LNCAP (cell line): ENCODE results near the gene ATG10.

Experiments
- TF ChIP-seq, protein P1 (sequence below): fragments of 450-650 bp; IDR thresholded peaks from 2 replicates; pipeline ENCODE4 v1.5.1; 2017; ENCODE audit warnings: mild to moderate bottlenecking

The ATG10 gene

DNA sequence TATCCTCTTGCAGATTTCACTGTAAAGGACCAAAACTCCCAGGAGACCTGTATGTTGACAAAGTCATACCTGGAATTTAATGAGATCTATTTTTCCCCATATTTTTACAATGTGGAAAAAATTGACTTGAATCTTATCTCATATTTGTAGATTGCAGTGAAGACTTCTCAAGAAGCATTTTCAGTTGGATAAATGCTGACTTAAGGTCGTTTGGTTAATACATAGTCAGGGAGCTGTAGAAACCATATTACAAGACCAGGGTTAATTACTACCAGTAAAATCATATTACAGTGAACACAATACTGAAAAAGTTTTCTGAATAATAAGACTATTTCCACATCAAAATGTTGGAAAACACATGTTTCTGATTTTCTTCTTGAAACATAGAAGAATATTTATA lies 119.8 kb downstream of the ATG10 start:
- TF ChIP-seq, protein P1, sequence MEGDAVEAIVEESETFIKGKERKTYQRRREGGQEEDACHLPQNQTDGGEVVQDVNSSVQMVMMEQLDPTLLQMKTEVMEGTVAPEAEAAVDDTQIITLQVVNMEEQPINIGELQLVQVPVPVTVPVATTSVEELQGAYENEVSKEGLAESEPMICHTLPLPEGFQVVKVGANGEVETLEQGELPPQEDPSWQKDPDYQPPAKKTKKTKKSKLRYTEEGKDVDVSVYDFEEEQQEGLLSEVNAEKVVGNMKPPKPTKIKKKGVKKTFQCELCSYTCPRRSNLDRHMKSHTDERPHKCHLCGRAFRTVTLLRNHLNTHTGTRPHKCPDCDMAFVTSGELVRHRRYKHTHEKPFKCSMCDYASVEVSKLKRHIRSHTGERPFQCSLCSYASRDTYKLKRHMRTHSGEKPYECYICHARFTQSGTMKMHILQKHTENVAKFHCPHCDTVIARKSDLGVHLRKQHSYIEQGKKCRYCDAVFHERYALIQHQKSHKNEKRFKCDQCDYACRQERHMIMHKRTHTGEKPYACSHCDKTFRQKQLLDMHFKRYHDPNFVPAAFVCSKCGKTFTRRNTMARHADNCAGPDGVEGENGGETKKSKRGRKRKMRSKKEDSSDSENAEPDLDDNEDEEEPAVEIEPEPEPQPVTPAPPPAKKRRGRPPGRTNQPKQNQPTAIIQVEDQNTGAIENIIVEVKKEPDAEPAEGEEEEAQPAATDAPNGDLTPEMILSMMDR = no peak

DNA sequence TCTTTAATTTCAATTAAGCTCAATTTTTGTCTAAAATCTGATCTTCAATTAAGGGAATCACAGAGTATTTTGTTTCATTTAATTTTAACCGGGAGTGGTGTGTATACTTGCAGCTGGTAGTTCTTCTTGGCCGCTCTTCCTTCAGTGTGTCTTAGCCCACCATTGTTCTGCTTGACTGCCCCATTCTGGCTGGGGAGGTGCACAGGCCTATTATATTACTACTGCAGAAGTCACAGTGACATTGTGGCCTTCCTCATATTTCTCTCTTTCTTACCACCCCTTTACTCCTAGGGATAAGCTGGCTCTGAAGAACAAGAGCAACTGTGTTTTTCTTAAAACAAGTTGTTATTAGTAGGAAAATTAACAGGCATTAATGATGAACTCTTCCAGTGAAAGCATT lies 123.7 kb downstream of the ATG10 start:
- TF ChIP-seq, protein P1 = no peak

DNA sequence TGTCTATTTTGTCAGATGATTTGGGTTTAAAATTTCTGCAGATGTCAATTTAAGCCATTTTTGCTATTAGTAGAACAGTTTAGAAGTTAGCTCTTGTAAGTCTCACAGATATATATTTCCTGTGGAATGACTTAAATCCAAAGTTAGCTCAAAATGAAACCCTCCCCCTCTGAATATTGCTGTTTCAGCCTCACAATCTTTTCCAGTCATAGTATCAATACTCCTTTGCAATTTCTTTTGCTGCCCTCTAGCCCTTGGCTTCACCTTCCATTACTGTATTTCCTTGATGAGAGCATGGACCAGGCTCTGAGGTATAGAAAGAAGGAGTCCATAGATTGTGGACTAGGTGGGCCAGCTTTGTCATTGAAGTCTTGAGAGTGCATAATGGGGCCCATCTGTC lies 124.4 kb downstream of the ATG10 start:
- TF ChIP-seq, protein P1 = no peak

DNA sequence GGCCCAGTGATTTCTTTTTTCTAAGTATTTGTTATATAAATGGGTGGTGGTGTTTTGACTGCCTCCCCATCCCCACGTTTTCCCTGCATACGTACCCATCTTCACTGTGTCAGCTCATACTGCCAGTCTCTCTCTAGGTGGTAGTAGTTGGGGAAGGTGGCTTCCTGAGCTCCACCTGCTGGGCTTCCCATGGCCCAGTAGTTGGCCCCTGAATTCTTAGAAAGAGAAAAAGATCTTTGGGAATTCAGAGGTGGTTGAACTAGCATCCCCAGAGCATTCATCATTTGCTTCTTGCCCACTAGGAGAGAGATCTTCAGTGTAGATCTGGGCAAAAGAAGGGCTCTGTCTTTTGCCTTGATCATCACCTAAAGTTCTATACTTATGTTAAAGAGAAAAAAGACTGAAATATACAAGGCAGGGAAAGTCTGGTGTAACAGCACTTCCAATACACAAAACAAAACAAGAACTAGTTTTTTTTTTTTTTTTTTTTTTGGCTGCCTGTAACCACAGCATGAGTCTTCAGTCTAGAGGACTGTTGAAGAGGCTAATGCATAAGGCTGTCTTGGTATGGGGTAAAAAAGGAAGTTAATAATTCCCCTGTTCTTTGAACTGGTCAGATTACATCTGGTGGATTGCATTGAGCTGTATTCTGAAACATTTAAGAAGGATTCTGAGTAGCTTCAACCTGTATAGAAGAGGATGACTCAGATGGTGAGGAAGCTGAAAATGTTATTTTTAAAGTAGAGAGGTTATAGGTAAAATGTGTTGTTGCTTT lies 128.7 kb downstream of the ATG10 start:
- TF ChIP-seq, protein P1 = no peak

DNA sequence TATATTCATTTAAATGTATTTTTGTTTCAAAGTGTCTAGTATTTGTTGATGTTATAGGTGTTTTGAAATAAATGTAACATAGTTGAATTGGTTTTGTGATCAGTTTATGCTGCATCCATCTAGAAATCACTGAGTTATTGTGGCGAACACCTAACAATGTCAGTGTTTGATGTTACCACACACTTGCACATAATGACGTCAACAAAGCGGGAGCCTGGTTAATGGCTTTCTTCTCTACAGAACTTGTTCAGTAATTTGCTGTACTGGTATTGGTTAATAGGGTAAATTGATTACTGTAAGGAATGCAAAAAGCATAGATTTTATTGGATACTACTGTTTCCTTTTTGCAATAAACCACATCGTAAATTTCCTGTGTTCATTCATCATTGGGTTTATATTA lies 133.0 kb downstream of the ATG10 start:
- TF ChIP-seq, protein P1 = no peak

DNA sequence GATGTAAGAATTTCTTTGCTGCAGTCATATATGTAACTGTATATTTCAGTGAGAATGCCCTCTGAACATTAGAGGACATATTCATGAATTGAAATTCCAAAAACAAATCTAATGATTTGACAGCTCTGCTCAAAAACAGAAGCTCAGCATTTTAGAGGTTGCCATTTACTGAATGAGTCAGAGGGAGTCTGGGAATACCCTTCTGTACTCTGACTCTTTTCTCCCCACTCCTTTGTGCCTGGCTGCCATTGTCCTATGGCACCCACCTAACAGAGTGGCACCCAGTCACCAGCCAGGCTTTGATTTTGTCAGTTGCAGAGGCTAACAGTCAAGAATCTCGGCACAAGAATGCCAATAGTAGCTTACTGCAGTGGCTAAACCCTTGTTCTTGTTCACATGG lies 133.6 kb downstream of the ATG10 start:
- TF ChIP-seq, protein P1 = no peak

DNA sequence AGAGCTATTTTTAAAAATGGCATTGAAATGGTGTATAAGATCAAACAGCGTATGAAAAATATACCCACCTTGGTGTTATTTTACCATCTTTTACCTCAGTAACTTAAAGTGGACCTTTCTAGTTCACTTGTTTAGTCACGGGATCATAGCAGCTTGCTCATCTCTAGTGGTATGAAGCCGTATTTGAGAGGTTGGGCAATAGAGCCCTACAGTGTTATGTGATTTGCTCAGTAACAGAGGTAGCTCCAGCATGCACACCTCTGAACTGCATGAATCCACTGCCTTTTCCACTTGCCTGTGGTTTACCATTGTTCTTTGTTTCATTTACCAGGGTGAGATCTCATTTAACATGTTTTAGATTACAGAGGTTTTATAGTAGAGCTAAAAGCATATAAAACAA lies 134.4 kb downstream of the ATG10 start:
- TF ChIP-seq, protein P1 = no peak

DNA sequence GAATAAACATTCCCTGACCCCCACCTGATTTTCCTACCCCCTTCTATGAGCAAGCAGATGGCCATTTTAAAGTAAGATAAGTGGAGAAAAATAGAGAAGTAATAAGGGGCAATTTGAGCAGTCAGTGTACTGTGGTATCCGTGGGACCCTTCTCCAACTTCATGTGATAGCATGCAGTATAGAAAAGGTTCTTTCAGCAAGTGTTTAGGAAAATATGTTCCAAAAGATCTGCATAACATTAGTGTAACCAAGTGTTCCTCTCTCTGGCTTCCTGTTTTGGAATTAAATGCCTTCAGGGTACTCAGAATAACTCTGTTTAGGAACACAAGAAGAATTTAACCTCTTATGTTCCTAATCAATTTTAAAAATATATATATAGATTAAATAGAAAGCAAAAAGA lies 134.9 kb downstream of the ATG10 start:
- TF ChIP-seq, protein P1 = no peak
